Testis (tissue), 3 donors: ENCODE measurements around the gene GREB1. TPM values are rescaled to one million over a fixed set of nuclear protein-coding genes. Genes with fewer than 3 reads are reported as not detected.

Source experiments
- DNase-seq: peaks from one replicate; pipeline ENCODE4 v3.0.0-alpha.2; 2019
- H3K27ac ChIP-seq, 2 donors: fragments of 200-600 bp; sonication (generic); one replicate each; pipeline ENCODE4 v1.5.1; 2019
- H3K27me3 ChIP-seq: fragments of 200-600 bp; sonication (generic); one replicate; pipeline ENCODE4 v1.5.1; 2019
- H3K36me3 ChIP-seq: fragments of 200-600 bp; sonication (generic); one replicate; pipeline ENCODE4 v1.5.1; 2017; ENCODE audit warnings: low read depth; ENCODE audit errors: missing control alignments
- H3K4me1 ChIP-seq: fragments of 200-600 bp; sonication (generic); one replicate; pipeline ENCODE4 v1.5.1; 2019
- H3K4me3 ChIP-seq, 2 donors: fragments of 200-600 bp; sonication (generic); one replicate each; pipeline ENCODE4 v1.5.1; 2017 to 2019
- H3K9me3 ChIP-seq: fragments of 200-600 bp; sonication (generic); one replicate; pipeline ENCODE4 v1.5.1; 2017
- POLR2A ChIP-seq: fragments of 450-650 bp; IDR thresholded peaks from one replicate; pipeline ENCODE4 v1.6.1; 2017; ENCODE audit warnings: antibody characterized with exemption, mild to moderate bottlenecking, moderate library complexity
- WGBS, 2 donors: methylation state at CpG; one replicate each; pipeline ENCODE4 v1.1.5; 2018; 5-methylcytosine and 5-hydroxymethylcytosine counted together
- intact Hi-C: fragments of 100-400 bp; cut with DNase I; formaldehyde crosslinking; loops from one replicate; pipeline ENCODE4 v1.15.1; 2023; ENCODE audit warnings: low total_unique reads
- polyA plus RNA-seq: library from polyadenylated mRNA; stranded (reverse); fragments of 350-450 nt; fragmentation: Illumina TruSeq; extraction: RNeasy Lipid Tissue Mini Kit (QIAGEN cat#74804); gene quantifications from one replicate; pipeline ENCODE4 v1.2.3, GENCODE V29; 2014; ENCODE audit warnings: low read depth, low replicate concordance; ENCODE audit not compliant: insufficient read depth
- total RNA-seq, 2 donors: library from RNA; depleted of rRNA; stranded (reverse); fragments of >200 nt; gene quantifications; one replicate each; pipeline ENCODE4 v1.2.3, GENCODE V29; 2016
- TF ChIP-seq, protein P1 (sequence below), 3 experiments: fragments of 450-650 bp in 2 of 3; fragments of 200-600 bp in 1 of 3; sonication (generic) in 1 of 3; IDR thresholded peaks; one replicate each; pipeline ENCODE4 v1.5.1; 2016 to 2019; ENCODE audit warnings: antibody characterized with exemption in 3 of 3, mild to moderate bottlenecking in 2 of 3, moderate library complexity in 1 of 3

The GREB1 gene
- total and polyA plus RNA-seq, 3 donors from 2014 or later: 29.8 to 136 (median 91.0) TPM

GRCh38 chr2:11676640-11677039 is 142.8 kb downstream of the GREB1 start:
- Histone ChIP-seq H3K4me1 (peaks cover 28% of the 10 kb centered on the region), H3K36me3 (no peaks in the 10 kb centered on the region), H3K27ac (no peak overlapping the region), H3K4me3 (no peak overlapping the region), H3K27me3 (no peaks in the 10 kb centered on the region), H3K9me3 (no peaks in the 10 kb centered on the region)
- 55 to 65% methylated on average over 7 to 11 of the region's 11 CpGs for WGBS, 2 donors
- no peak for TF ChIP-seq POLR2A
- TF ChIP-seq, protein P1, sequence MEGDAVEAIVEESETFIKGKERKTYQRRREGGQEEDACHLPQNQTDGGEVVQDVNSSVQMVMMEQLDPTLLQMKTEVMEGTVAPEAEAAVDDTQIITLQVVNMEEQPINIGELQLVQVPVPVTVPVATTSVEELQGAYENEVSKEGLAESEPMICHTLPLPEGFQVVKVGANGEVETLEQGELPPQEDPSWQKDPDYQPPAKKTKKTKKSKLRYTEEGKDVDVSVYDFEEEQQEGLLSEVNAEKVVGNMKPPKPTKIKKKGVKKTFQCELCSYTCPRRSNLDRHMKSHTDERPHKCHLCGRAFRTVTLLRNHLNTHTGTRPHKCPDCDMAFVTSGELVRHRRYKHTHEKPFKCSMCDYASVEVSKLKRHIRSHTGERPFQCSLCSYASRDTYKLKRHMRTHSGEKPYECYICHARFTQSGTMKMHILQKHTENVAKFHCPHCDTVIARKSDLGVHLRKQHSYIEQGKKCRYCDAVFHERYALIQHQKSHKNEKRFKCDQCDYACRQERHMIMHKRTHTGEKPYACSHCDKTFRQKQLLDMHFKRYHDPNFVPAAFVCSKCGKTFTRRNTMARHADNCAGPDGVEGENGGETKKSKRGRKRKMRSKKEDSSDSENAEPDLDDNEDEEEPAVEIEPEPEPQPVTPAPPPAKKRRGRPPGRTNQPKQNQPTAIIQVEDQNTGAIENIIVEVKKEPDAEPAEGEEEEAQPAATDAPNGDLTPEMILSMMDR (IDR thresholded peaks at IDR 0.05): no peak
- no peak for DNase-seq
- intact Hi-C loops: no loop called here

- intact Hi-C loops: no loop called here
- Histone ChIP-seq H3K9me3 (no peaks in the 10 kb centered on the region), H3K27me3 (no peaks in the 10 kb centered on the region), H3K27ac (no peak overlapping the region), H3K36me3 (no peaks in the 10 kb centered on the region), H3K4me3 (no peak overlapping the region), H3K4me1 (peaks cover 32% of the 10 kb centered on the region)
- no peak for TF ChIP-seq POLR2A
- TF ChIP-seq, protein P1 (IDR thresholded peaks at IDR 0.05): no peak
- WGBS, 2 donors: 62 to 66% methylated on average over 17 to 27 of the region's 27 CpGs
- DNase-seq: peak; percentile 71
Observed at GRCh38 chr2:11677136-11678055, 143.6 kb downstream of the GREB1 start.

- 85 to 88% methylated on average over 11 to 14 of the region's 14 CpGs for WGBS, 2 donors
- no peak for TF ChIP-seq POLR2A
- TF ChIP-seq, protein P1 (IDR thresholded peaks at IDR 0.05): no peak
- H3K9me3 ChIP-seq: no peaks in the 10 kb centered on the region
- intact Hi-C loops: no loop called here
- no peak overlapping the region for H3K27ac ChIP-seq
- H3K4me3 ChIP-seq: no peak overlapping the region
- no peaks in the 10 kb centered on the region for H3K27me3 ChIP-seq
- peaks cover 32% of the 10 kb centered on the region for H3K4me1 ChIP-seq
- DNase-seq: no peak
- no peaks in the 10 kb centered on the region for H3K36me3 ChIP-seq
Observed at GRCh38 chr2:11678306-11678960, 144.6 kb downstream of the GREB1 start.

DNA sequence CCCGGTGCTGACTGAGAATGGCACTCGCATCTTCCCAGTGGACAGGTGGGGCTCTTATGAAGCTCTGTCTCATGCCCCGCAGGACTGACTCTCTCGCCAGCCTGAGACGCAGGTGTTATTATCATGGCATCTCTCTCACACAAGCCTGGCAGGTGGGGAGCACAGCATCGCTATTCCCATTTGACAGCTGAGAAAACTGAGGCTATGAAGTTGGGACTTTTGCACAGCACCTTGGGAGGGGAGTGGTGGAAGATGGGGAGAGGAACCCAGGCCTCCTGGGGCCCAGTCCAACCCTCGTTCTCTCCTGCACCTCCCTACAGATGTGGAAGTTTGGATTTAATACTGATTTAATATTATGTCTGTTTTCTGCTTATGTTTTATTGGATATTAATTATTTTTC is 145.2 kb downstream of the GREB1 start:
- no peaks in the 10 kb centered on the region for H3K9me3 ChIP-seq
- DNase-seq: no peak
- H3K27ac ChIP-seq: no peak overlapping the region
- 77 to 83% methylated on average over 6 to 7 of the region's 7 CpGs for WGBS, 2 donors
- peaks cover 32% of the 10 kb centered on the region for H3K4me1 ChIP-seq
- no peak for TF ChIP-seq POLR2A
- TF ChIP-seq, protein P1 (IDR thresholded peaks at IDR 0.05): no peak
- H3K4me3 ChIP-seq: no peak overlapping the region
- no peaks in the 10 kb centered on the region for H3K36me3 ChIP-seq
- no peaks in the 10 kb centered on the region for H3K27me3 ChIP-seq
- intact Hi-C loops: no loop called here
